Activated naive CD8-positive, alpha-beta T cell treated with anti-CD3 and anti-CD28 coated beads, Interleukin-2, amount 10 ng/mL, durations not matched to agents 7 days and 5 days (primary cell): Measurements from ENCODE around the gene MRNIP. TPM values are rescaled to one million over a fixed set of nuclear protein-coding genes. Genes with fewer than 3 reads are reported as not detected.

Experiments
- microRNA-seq: library from miRNA; unstranded; fragments of <30 nt; microRNA quantifications from one replicate; pipeline ENCODE4 v1.2.0, GENCODE V29; 2022
- total RNA-seq, 2 experiments: library from RNA; stranded (reverse); gene quantifications; one replicate each; pipeline ENCODE4 v1.2.3, GENCODE V29; 2021

MRNIP gene
- total RNA-seq, 2 experiments from 2014 or later: 46.1 to 47.4 TPM

Small RNAs within 50 kb of the gene (microRNA-seq; reads per million reads assigned to microRNA genes)
- not detected for gene MIR1229

Other genes starting within 250 kb of the MRNIP start
- 1,000 to 10,000 TPM; 1,103 to 1,162 TPM for gene HNRNPH1, start 235.1 kb downstream of the MRNIP start, total RNA-seq
- gene CBY3, start 177.8 kb downstream of the MRNIP start, total RNA-seq: under 1 TPM in 1 of 2 experiments, not detected in 1; 0.40 TPM
- gene CANX, start 159.8 kb downstream of the MRNIP start, total RNA-seq: 100 to 1,000 TPM; 255 to 294 TPM
- 10 to 100 TPM; 38.5 TPM for gene MAML1, start 126.0 kb downstream of the MRNIP start, total RNA-seq
- gene LTC4S, start 64.8 kb downstream of the MRNIP start, total RNA-seq: 1 to 10 TPM; 5.7 to 6.3 TPM
- gene MGAT4B, start 52.0 kb downstream of the MRNIP start, total RNA-seq: 100 to 1,000 TPM; 118 TPM
- 100 to 1,000 TPM; 196 to 216 TPM for gene SQSTM1, start 37.9 kb downstream of the MRNIP start, total RNA-seq
- gene TBC1D9B, start 49.1 kb upstream of the MRNIP start, total RNA-seq: 10 to 100 TPM; 98.8 to 99.4 TPM
- 10 to 100 TPM; 10.7 to 11.5 TPM for gene RNF130, start 212.9 kb upstream of the MRNIP start, total RNA-seq